NK-92 treated with Interleukin-12 subunit alpha and Interleukin-12 subunit beta, amount 100 ng/mL, for 24 hours (cell line): ENCODE data around the gene ZNF831.

Experiments used
- DNase-seq: peaks from one replicate; lab custom pipeline; 2025; lab: John Stamatoyannopoulos, UW

Gene ZNF831

DNA sequence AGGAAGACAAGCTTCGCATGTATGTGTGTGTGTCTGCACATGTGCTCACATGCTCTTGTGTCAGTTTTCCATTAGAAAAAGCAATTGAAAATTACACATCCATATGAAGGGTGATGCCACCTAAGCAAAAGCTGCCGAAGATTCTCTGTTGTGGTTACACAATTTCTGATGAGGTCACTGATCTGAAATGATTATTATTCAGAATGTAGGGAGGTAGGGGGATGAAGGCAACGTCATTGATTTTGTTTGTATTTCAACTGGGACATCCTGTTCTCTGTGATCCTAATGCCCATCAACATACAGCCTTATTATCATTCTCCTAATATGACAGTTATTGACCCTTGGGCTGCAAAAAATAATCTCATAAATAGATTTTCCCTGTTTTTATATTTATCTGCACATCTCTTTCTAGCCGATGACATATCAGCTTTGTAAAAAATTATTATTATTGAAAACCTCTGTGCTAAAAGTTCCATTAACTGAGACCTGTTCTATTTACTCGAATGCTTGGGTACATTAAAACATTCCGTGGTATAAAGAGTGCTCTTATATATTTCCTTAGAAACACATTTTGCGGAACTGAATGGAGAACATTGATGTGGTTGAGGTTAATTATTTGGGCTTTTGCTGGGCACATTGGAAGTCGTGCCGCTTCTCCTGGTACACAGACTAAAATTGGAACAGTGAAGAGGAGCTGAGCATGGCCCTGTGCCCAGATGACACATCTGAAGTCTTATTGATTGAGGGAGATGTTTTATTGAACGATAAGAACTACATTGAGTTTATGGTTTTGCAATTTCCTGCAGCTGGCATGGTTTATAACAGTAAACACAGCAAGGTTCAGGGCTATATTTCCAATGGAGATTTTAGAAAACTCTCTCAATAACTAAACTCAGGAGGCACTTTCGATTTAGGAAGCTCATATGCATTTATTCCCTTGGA lies 51.3 kb downstream of the ZNF831 start:
- no peak for DNase-seq

DNA sequence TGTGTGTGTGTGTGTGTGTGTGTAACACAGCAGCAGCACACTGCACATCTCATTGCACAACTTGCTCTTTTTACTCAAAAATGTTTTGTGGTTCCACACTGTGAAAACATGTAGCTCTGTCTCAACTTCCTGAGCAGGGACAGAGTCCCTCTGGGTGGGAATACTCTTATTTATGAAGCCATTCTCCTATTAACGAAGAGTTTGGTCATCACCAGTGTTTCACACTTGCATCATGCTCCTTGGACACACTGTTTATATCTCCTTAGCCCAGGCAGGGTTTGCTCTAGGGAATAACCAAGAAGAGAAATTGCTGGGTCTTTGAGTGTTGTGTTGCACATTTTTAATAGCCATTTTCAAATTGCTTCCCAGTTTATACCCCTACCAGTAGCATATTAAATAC lies 53.6 kb downstream of the ZNF831 start:
- DNase-seq: no peak

DNA sequence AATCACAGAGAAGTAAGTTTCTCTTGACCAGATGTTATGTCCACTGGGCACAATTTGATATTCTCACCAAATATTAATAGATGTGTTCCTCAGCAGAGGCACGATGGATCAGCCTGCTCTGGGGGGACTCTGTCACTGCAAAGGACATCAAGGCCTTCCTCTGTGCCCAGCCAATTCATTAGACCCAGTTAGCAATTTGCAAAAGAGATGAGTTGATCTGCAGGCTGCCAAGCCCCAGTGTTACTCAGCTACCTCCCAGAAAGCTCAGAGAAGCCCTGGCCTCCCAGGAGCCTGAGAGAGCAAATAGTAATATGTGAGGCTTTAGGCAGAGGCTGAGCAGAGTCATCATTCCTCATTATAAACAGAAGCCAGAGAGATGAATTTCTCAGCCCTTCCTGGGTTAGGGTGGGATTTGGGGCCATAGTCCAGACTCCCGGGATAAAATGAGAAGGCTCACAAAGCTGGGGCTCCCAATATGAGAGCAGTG lies 54.2 kb downstream of the ZNF831 start:
- no peak for DNase-seq

DNA sequence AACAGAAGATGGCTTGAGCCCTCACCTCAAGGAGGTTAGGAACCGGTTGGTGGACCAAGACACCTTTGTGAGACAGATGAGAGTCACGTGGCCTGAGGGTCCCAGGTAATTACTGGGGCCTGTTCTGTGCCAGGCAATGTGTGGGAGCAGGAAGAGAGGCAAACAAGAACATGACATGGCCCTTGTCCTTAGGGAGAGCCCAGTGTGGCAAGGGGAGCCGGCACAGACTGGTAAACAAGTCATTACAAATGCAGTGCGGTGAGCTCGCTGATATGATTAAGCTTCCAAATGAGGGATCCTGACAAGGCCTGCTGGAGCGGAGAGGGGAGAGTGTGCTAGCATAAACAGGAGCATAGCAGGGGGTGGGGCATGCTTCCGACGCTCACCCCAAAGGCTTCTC lies 55.6 kb downstream of the ZNF831 start:
- no peak for DNase-seq

DNA sequence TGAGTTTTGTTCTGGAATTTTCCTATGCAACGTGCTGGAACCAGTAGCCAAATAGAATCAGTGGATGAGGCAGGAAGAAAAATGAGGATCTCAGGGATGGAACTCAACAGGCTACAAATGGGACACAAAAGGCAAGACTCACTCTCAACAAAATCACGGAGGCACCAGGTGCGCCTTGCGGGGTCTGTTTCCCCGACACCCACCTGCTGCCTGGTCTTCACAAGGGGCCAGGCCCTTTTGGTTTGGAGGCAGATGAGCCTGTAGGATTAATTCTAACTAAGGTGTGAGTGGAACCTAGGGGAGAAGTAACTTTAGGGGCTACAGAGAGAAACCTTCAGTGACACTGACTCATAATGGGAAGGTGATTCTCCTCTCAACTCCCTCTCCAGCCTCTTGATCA lies 56.5 kb downstream of the ZNF831 start:
- DNase-seq: no peak

DNA sequence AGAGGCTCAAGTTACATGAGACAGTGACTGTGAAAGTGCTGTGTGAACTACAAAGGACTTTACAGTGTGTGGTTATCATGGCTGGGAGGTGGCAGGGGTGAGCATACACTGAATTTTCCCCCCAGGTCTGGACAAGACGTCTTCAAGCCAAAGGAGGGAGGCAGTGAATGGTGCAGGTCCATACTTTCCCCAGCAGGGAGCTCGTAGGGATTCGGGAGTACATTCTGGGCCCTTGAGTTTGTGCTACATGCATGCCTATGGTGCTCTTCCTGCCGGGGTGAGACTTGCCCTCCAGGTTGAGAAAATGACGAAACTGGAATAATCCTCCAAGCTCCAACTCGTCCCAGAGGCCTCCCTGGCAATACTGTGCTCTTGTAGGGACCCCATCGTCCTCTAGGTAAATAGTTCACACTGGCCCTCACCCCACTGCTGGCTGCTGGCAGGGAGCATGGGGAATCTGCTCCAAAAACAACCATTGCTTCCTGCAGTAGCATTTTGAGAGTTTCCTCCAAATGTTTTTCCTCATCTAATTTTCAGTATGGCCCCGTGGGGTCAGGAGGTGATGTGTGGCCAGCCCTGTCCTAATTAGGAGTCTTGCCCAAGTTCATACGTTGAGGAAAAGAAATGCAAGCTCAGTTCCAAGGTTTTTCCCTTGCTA lies 57.6 kb downstream of the ZNF831 start:
- no peak for DNase-seq

DNA sequence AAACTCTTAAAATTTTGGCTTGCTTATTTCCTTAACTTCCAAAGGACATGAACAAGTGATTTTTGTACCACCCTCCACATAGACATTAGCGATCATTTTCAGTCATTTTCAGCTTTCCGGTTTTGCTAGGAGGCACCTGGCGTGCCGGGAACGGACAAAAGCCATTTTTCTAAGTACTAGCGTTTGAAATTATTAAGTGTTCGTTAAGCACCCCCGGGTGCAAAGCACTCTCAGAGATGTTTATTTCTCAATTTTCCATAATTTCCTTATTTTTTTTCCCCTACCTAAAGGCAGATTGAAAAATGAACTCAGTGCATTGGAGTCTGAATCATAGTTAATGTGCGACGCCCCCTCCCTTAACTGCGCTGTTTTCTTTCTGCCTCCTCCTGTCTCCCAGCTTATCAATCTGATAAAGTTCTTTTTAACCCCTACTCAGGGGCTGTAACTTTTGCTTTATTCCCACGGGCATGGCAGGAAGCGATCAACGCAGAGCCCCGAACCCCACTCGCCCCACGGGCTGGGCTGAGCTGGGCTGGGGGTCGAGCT lies 58.2 kb downstream of the ZNF831 start:
- DNase-seq: no peak

DNA sequence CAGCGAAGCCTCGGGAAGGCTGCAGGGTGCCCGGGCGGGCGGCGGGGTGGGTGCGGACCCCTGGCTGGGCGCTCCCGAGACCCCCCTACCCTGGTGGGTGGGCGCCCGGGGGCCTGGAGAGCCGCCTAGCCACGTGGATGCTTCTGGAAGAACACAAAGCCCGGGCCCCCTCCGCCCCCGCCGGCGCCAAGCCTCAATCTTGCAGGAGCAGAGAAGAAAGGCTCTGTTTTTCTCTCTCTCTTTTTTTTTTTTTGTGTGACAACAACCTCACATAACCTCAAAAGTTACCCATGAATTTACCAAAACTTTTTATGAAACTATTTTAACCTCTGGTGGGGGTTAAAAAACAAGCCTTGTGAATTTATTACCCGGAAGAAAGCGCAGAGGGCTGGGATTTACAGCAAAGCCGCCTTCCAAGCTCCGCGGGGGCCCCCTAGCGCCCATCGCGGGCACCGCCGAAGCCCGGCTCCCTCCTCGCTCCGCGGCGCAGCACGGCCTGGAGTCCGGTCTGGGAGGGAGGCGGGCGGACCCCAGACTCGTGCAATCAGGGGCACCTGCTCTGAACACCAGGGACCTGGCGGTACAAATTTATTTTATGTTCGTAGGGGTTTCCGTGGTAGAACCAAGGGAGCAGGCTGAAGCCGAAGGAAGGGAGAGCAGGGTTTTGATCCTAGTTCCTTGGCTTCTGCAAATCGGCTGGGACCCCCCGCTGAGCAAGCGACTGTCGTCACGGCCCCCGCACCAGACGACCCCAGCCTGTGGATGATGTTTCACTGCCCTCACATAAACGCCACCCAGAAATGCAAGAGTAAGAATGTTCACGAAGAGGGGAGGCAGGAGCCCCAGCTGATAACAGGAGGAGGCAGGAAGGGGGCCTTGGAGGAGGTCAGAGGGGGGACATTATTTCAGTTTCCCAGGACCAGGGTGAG lies 58.9 kb downstream of the ZNF831 start:
- DNase-seq: peak; percentile 25

DNA sequence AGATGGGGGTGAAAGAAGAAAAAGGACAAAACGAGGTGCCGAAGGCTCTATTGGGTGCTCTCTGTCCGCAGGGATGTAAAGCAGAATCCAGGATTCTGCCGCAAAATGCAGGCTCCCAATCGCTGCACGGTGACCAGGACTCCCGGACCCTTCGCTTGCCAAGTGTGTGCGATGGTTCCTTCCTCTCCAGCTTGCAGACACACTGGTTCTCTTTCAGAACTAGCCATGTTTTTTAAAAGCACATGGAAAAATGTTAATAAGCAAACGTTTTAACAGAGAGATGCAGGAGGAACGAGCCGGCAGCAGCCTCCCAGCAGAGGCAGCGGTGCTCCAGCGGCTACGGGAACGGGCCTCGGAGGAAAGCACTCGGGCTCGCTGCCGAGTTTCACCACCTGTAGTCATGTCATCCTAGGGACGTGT lies 59.6 kb downstream of the ZNF831 start:
- no peak for DNase-seq

DNA sequence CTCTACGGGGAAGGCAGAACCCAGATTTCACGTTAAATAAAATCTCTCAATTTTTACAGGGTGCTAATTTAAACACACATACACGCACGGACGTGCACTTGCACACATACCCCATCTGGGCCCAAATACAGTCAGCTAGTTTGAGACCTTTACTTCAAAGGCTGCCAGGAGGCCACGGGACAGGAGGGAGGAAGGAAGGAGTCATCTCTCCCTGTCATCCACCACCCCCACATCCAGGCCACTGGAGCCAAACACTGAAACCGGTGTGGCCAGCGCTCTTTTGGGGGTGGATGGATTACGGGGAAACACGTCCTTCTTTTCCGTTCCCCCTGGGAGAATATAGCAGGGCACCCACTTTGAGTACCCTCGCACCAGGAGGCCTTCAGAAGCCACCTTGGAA lies 60.1 kb downstream of the ZNF831 start:
- no peak for DNase-seq

DNA sequence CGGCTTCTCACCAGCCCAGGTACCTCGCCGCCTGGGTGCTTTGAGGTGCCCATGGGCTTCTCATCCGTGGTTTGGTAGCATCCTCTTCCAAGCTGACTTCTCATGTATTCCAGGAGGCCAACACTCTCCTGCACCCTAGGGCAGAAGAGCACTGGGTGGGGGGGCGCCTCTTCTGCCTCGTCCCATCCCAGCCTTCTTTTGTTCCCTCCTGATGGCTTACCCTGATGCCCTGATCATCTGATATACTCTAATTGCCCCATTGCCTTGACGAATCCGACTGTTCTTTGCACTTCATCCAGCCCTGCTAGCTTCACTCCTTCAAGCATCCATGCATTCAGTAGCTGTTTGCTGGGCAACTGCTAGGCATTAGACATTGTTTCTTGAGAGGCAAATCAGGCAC lies 60.6 kb downstream of the ZNF831 start:
- no peak for DNase-seq

DNA sequence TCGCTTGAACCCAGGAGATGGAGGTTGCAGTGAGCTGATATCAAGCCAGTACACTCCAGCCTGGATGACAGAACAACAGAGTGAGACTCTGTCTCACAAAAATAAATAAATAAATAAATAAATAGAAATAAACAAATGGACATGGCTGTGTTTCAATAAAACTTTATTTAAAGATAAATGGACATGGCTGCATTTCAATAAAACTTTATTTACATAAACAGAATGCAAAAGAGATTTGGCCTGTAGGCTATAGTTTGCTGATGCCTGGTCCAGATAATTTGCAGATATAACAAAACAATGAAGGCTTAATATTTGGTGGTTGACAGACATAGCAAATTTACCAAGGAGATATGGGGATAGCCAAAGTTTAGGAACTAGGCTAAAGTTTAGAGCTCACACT lies 66.8 kb downstream of the ZNF831 start:
- DNase-seq: no peak

DNA sequence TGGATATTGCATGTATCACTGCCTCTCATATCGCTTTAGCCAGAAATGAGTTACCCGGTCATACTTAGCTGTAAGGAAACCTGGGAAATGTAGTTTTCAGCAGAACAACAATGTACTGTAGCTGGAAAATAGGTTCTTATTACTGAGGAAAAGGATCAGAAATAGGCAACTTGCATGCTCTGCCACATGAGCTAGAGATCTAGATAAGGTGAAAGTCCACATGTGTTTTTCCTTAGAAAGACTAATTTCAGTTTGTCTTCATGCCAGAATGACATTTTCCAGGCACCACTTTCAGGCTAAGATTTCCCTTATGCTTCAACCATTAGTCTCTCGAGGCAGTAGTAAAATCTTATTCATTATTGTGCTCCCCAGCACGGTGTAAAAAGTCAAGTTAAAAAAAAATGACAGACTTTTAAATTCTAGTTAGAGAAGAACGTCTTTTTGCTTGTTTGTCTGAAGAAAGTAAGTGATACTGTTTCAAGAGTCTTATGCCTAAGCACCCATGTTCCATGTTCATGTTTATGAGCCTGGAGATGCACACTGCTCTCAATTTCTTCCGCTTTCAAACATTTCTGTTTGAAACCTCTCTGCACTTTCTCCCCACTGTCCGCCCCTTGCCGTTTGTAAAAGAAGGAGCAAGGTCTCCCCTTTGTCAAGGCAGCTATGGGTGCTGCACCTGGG lies 67.6 kb downstream of the ZNF831 start:
- DNase-seq: no peak

DNA sequence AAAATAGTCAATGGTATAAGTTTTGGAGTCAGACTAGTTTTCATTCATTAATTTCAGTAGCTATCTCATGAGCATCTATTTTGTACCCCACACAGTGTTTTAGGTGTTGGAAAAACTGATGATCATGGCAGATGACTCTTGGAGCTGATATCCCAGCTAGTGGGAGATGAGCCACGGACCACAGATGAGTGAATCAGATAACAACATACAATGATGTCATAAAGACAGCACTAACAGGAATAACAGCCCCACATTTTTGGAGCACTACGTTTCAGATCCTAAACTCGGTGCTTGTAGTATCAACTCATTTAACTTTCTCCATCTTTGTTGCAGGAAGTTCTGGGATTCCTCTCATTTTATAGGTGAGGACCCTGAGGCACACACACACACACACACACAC lies 69.0 kb downstream of the ZNF831 start:
- DNase-seq: no peak

DNA sequence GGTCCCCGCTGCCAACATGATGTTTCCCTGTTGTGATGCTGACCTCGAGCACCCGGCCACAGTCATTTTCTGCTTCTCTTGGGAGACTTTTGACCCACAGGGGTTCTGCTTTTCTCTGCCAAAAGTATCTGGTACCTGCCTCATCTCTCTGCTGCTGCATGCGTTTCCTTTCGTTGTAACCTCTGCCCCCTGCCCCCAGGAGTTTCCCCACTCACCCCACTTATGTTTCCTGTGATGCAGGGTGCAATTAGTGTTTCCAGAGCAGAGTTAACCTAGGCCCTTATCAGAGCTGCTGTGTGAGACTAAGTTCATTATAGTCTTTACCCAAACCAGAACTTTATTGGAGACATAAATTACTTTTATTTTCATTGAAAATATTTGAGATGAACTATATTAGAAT lies 71.6 kb downstream of the ZNF831 start:
- DNase-seq: no peak

DNA sequence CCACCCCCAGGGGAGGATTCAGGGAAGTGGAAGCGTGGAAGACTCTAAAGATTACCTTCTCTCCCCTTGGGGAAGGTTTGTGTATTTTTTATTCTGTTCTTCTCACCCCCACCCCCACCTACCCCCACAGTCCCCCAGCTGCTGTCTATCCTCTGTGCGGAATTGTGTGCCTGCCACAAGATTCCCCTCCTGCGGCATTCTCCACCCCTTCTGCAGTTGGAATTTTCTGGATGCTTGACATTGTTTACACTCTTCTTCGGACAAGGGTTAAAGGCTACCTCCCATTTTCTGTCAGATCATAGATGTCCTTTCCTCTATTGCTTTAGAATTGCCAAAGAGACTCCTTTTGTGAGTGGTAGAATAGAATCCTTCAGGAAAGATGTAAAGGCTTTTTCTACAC lies 76.4 kb downstream of the ZNF831 start:
- DNase-seq: no peak

DNA sequence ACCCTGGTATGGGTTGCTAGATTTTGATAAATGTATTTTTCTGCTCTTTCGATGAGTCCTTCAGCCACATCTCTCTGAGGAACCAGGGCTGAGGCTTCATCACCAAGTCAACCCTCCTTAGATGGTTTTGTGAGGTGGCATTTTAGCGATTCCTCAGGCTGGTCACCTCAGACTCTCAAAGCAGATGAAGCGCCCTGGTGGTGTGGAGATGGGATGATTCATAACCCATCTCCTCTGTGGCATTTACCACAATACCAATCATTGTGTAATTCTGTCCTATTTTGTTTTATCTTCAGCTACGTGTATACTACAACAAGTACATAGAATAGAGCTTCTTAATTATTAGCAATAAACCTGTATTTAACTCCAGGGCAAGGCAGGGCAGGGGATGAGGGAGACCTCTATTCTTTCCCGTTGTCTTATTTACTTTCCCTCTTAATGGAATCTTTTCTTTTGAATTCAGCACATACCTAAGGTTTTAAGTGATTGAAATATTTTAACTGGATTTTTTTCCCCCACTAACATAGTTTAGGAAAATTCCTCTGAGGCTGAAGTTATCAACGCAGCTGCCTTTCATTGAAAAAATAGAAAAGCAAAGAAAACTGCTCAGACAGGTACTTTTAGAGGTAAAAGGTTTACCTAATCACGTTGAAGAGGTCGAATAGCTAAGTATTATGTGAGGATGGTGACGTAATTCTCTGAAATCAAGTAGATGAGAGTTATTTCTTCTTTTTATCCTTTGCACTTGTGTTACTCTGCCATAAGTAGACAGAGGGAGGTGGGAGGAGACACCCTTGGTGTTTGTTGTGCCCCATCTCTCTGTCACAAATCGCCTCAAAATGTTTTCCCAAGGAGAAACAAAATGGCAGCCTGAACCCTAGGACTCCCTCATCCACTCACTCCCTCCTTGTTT lies 79.3 kb downstream of the ZNF831 start:
- peak; percentile 48 for DNase-seq

DNA sequence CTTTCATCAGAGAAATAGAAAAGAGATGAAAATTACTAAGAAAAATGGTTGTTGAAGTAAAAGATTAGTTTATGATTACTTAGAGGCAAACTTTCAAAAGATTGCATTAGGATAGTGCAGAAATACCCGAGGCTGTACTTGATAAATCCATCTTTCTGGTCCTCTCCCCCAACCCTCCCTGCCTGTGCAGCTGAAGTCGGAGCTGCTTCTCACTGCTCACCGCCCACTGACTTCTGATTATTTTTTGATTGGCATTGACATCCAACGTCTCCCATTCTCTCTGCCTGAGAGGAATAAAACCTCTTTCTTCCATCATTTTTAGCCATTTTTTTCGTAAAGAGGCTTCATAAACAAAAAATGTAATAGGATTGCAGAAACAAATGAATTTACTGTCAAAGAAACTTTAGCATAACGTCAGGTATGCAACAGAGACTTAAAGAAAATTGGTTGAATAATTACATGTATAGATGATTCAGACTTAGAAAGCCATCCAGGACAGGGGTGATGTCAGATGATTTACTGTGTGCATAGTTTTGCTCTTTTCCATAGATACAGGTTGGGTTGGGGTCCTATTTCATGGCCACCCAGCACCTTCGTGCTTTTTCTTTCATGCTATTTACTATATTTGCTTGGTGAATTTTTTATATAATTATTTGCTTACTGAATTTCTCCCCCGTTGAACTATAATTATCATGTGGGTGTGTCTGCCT lies 83.2 kb downstream of the ZNF831 start:
- DNase-seq: no peak
